ENCODE measurements around the gene CCDC102B.
"Not testable (repeated sequence)": the region's sequence is repeated elsewhere in the genome, so short reads cannot be mapped to it uniquely, and the experiment has no call there.

The CCDC102B gene

GRCh38 chr18:68797871-68798270 is at the start of gene CCDC102B:
Gene CCDC102B (plus strand): TSS chr18:68798080. CDS start chr18:68836764, 38,684 bp downstream.
- no peak for DNase-seq

GRCh38 chr18:68757126-68757525 is 40.8 kb upstream of the CCDC102B start:
- no peak for DNase-seq

- no peak for DNase-seq
Measured at GRCh38 chr18:68759308-68759707, 38.6 kb upstream of the CCDC102B start.

- DNase-seq = no peak
Measured at GRCh38 chr18:68763083-68763482, 34.8 kb upstream of the CCDC102B start.

- DNase-seq = no peak
Measured at GRCh38 chr18:68764016-68764415, 33.9 kb upstream of the CCDC102B start.

GRCh38 chr18:68766433-68766832 is 31.4 kb upstream of the CCDC102B start:
- DNase-seq = no peak

GRCh38 chr18:68769461-68769860 is 28.4 kb upstream of the CCDC102B start:
- DNase-seq = no peak

- no peak for DNase-seq
Measured at GRCh38 chr18:68772268-68772667, 25.6 kb upstream of the CCDC102B start.

- DNase-seq = no peak
Measured at GRCh38 chr18:68778280-68778886, 19.5 kb upstream of the CCDC102B start.

- no peak for DNase-seq
Measured at GRCh38 chr18:68779169-68779568, 18.7 kb upstream of the CCDC102B start.

- no peak for DNase-seq
Measured at GRCh38 chr18:68780802-68781635, 16.9 kb upstream of the CCDC102B start.

GRCh38 chr18:68783506-68783905 is 14.4 kb upstream of the CCDC102B start:
- DNase-seq = no peak

GRCh38 chr18:68784071-68784470 is 13.8 kb upstream of the CCDC102B start:
- DNase-seq = no peak

GRCh38 chr18:68790290-68790689 is 7.6 kb upstream of the CCDC102B start:
- not testable (repeated sequence) for DNase-seq

GRCh38 chr18:68791801-68792200 is 6.1 kb upstream of the CCDC102B start:
- DNase-seq = no peak

- no peak for DNase-seq
Measured at GRCh38 chr18:68793951-68794350, 3.9 kb upstream of the CCDC102B start.

GRCh38 chr18:68796936-68797690 is 767 bp upstream of the CCDC102B start:
- DNase-seq = no peak

GRCh38 chr18:68800075-68800474 is 2.2 kb downstream of the CCDC102B start:
- no peak for DNase-seq

GRCh38 chr18:68803356-68803755 is 5.5 kb downstream of the CCDC102B start:
- DNase-seq = no peak

- no peak for DNase-seq
Measured at GRCh38 chr18:68817584-68817983, 19.7 kb downstream of the CCDC102B start.

GRCh38 chr18:68818584-68818983 is 20.7 kb downstream of the CCDC102B start:
- no peak for DNase-seq

GRCh38 chr18:68822926-68823325 is 25.0 kb downstream of the CCDC102B start:
- DNase-seq = no peak

- DNase-seq = no peak
Measured at GRCh38 chr18:68826121-68826520, 28.2 kb downstream of the CCDC102B start.
